ENCODE data around the gene CLPX.
"Not testable (repeated sequence)": the region's sequence is repeated elsewhere in the genome, so short reads cannot be mapped to it uniquely, and the experiment has no call there.

CLPX gene

GRCh38 chr15:65146438-65146837, 38.7 kb downstream of the CLPX start:
- no peak overlapping the region for H3K27ac ChIP-seq
- TF ChIP-seq CTCF (IDR thresholded peaks at IDR 0.05) (no peak), ZFX (IDR thresholded peaks at IDR 0.05; ENCODE audit: borderline replicate concordance) (no peak)

GRCh38 chr15:65138631-65139030, 46.5 kb downstream of the CLPX start:
- H3K27ac ChIP-seq, result not testable (repeated sequence)

GRCh38 chr15:65137893-65138292, 47.2 kb downstream of the CLPX start:
- H3K27ac ChIP-seq, result not testable (repeated sequence)

GRCh38 chr15:65137089-65137488, 48.1 kb downstream of the CLPX start:
- H3K27ac ChIP-seq, result not testable (repeated sequence)

GRCh38 chr15:65134538-65134937, 50.6 kb downstream of the CLPX start:
- TF ChIP-seq ZFX (IDR thresholded peaks at IDR 0.05; ENCODE audit: borderline replicate concordance) (no peak), CTCF (IDR thresholded peaks at IDR 0.05) (no peak)
- no peak overlapping the region for H3K27ac ChIP-seq

GRCh38 chr15:65133548-65134200, 51.5 kb downstream of the CLPX start, which contains the start of gene PDCD7:
PDCD7 (minus strand) TSS chr15:65133808; CDS start chr15:65133781, 27 bp downstream.
- H3K27ac ChIP-seq, result peak within 1 kb of the TSS; percentile 87
- TF ChIP-seq ZFX (IDR thresholded peaks at IDR 0.05; ENCODE audit: borderline replicate concordance) (peak; percentile 26; the same call in 1 of the 2 replicates), CTCF (IDR thresholded peaks at IDR 0.05) (no peak)

- H3K27ac ChIP-seq, result peak overlapping the region; percentile 87
- TF ChIP-seq CTCF (IDR thresholded peaks at IDR 0.05) (no peak), ZFX (IDR thresholded peaks at IDR 0.05; ENCODE audit: borderline replicate concordance) (peak; percentile 93)
Observed at GRCh38 chr15:65132878-65133547, 52.1 kb downstream of the CLPX start.

GRCh38 chr15:65130941-65131340, 54.2 kb downstream of the CLPX start:
- TF ChIP-seq ZFX (IDR thresholded peaks at IDR 0.05; ENCODE audit: borderline replicate concordance) (no peak), CTCF (IDR thresholded peaks at IDR 0.05) (no peak)

GRCh38 chr15:65115542-65115941, 69.6 kb downstream of the CLPX start:
- TF ChIP-seq ZFX (IDR thresholded peaks at IDR 0.05; ENCODE audit: borderline replicate concordance), result no peak
- no peak for TF ChIP-seq CTCF (IDR thresholded peaks at IDR 0.05)
- no peak overlapping the region for H3K27ac ChIP-seq

More at GRCh38 chr15:65130941-65131340, 54.2 kb downstream of the CLPX start:
- no peak overlapping the region for H3K27ac ChIP-seq
